ENCODE measurements around the gene UGT2A3. TPM values are rescaled to one million over a fixed set of nuclear protein-coding genes. Genes with fewer than 3 reads are reported as not detected.

Gene UGT2A3
- total and polyA plus RNA-seq, 2 of the 4 experiments (the other 2 are of a cell fraction), result not detected

DNA sequence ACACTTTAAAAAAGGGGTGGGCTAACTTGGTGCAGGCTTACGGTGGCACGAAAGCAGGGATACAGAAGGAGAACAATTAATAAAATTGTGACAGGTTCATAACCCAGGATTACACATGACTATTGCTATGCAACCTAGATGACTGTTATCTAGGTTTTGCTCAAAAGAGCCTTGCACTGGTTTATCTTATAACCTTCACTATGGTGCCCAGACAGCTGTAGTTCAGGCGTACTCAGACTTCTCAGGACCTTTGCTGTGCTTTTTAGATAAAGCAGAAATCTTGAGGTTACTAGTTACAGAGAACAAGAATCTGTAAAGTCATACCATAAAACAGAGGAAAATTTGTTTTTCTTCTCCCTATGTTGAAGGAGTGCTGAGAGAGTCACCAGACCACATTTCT is 44.4 kb downstream of the UGT2A3 start:
- H4K5ac ChIP-seq (ENCODE audit: low read depth, low read length), result no peak overlapping the region
- H3K4ac ChIP-seq (ENCODE audit: low read depth, low read length), result no peak overlapping the region
- no peak overlapping the region for H2AFZ ChIP-seq (replicated peaks; ENCODE audit: low read length, poor library complexity)
- H2BK20ac ChIP-seq (ENCODE audit: low read depth, low read length), result no peak overlapping the region
- H3K27ac ChIP-seq (ENCODE audit: insufficient read depth, low read length), result no peak overlapping the region
- ATAC-seq (ENCODE audit: low read depth) (no peak), DNase-seq (no peak)
- dilution Hi-C loops (cut with HindIII; ENCODE audit: low sequenced_read_pairs, unreplicated experiment), result no loop called here
- H3K9ac ChIP-seq (ENCODE audit: low read depth, low read length), result no peak overlapping the region
- H4K20me1 ChIP-seq (ENCODE audit: insufficient read depth, low read length), result no peaks in the 10 kb centered on the region
- no CpG with 5 or more reads among the region's 3 CpGs for WGBS, 2 experiments (ENCODE audit: extremely low coverage in 2 of 2, insufficient read length in 1 of 2)
- no peaks in the 10 kb centered on the region for H3K4me1 ChIP-seq (ENCODE audit: control insufficient read depth, insufficient read depth, low read length)
- H3K27me3 ChIP-seq (ENCODE audit: control insufficient read depth, insufficient read depth, low read length), result no peaks in the 10 kb centered on the region
- H3K4me2 ChIP-seq (ENCODE audit: low read depth, low read length), result no peak overlapping the region
- no peaks in the 10 kb centered on the region for H3K79me1 ChIP-seq (ENCODE audit: low read depth in 1 of 2, low read length in 2 of 2)
- no peaks in the 10 kb centered on the region for H3K36me3 ChIP-seq (ENCODE audit: control insufficient read depth, insufficient read depth, low read length)
- intact Hi-C loops (cut with micrococcal nuclease), result no loop called here
- no peaks in the 10 kb centered on the region for H3K9me3 ChIP-seq (ENCODE audit: control insufficient read depth, insufficient read depth, low read length)
- H2BK120ac ChIP-seq (ENCODE audit: low read depth, low read length), result no peak overlapping the region
- no peak overlapping the region for H3K14ac ChIP-seq (replicated peaks; ENCODE audit: low read depth, low read length)
- H3K9me1 ChIP-seq (ENCODE audit: insufficient read depth, low read length), result no peaks in the 10 kb centered on the region
- no peak overlapping the region for H2AK5ac ChIP-seq (ENCODE audit: low read depth, low read length)
- CTCF ChIA-PET, result no interaction called here
- H3K23ac ChIP-seq (ENCODE audit: low read depth, low read length), result no peak overlapping the region
- H3K56ac ChIP-seq (ENCODE audit: extremely low read depth, insufficient read depth, low read length), result no peak overlapping the region
- in situ Hi-C loops (cut with MboI; ENCODE audit: low sequenced_read_pairs), result no loop called here
- no peak overlapping the region for H2BK15ac ChIP-seq (ENCODE audit: low read depth, low read length)
- no peak overlapping the region for H2BK5ac ChIP-seq (ENCODE audit: low read depth, low read length, poor library complexity, severe bottlenecking)
- no TSS peak for BruUV-seq (replicated peaks)
- TF ChIP-seq POLR2A (IDR thresholded peaks at IDR 0.05; ENCODE audit: low read depth, low read length), result no peak
- TF ChIP-seq, protein P1, sequence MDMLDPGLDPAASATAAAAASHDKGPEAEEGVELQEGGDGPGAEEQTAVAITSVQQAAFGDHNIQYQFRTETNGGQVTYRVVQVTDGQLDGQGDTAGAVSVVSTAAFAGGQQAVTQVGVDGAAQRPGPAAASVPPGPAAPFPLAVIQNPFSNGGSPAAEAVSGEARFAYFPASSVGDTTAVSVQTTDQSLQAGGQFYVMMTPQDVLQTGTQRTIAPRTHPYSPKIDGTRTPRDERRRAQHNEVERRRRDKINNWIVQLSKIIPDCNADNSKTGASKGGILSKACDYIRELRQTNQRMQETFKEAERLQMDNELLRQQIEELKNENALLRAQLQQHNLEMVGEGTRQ (IDR thresholded peaks at IDR 0.05; ENCODE audit: low read depth, low read length), result no peak
- H3K4me3 ChIP-seq (ENCODE audit: insufficient read depth, low read depth, low read length), result no peak overlapping the region
- H4K91ac ChIP-seq (ENCODE audit: insufficient read depth, low read depth, low read length), result no peak overlapping the region
- H2AK9ac ChIP-seq (replicated peaks; ENCODE audit: low read depth, low read length, poor library complexity), result no peak overlapping the region
- H3K18ac ChIP-seq (ENCODE audit: low read depth, low read length), result no peak overlapping the region
- no peak overlapping the region for H4K8ac ChIP-seq (ENCODE audit: low read depth in 2 of 2, low read length in 2 of 2)
- POLR2A ChIA-PET (ENCODE audit: unreplicated experiment), result no interaction called here
